ENCODE data around the gene FCRLB. TPM values are rescaled to one million over a fixed set of nuclear protein-coding genes. Genes with fewer than 3 reads are reported as not detected.

Gene FCRLB
- total and polyA plus RNA-seq, 2 donors (not counting 1 experiment from before 2014, with no cell fraction given), result 3.8 to 6.4 TPM

DNA sequence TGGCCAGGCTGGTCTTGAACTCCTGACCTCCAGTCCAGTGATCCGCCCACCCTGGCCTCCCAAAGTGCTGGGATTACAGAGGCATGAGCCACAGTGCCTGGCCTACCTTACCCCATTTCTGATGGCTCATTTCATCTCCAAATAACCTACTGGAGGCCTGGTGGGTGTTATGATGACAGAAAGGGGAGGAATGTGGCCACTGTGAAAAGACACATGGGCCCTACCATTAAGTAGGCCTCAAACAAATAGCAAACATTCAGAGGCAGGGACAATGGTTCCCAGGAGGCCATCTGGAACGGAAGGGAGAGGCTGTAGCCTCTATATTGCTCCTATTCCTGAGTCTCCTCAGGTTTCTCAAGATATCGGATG lies 15.2 kb upstream of the FCRLB start:
- CTCF ChIA-PET, result interaction anchor here (1.6 to 6.8 kb wide), 5 partner anchors 12 to 94 kb away, joined by 3 to 85 read pairs (median 10); no protein-coding TSS in a partner anchor
- POLR2A ChIA-PET, result interaction anchor here (1.6 to 3.1 kb wide), 4 partner anchors 12 to 20 kb away, joined by 6 to 46 read pairs (median 12); partner anchors contain the start of gene FCRLB
- peak overlapping the region in 1 of 5 experiments; percentile 69 for H3K4me3 ChIP-seq (ENCODE audit: control extremely low read depth in 1 of 5, extremely low read depth in 1 of 5, insufficient read depth in 1 of 5, low read depth in 2 of 5, low read length in 4 of 5)
- peaks cover 22% of the 10 kb centered on the region for H3K4me1 Mint-ChIP-seq
- peaks cover 56 to 61% of the 10 kb centered on the region in 2 donors for H3K4me1 ChIP-seq (ENCODE audit: control insufficient read depth in 2 of 2, insufficient read depth in 2 of 2, low read length in 2 of 2)
- H3K9ac ChIP-seq (ENCODE audit: low read length), result no peak overlapping the region
- peaks cover 0 to 11% of the 10 kb centered on the region in 2 experiments for H3K36me3 ChIP-seq (replicated peaks in 1 of 2; ENCODE audit: control extremely low read depth in 1 of 2, control insufficient read depth in 1 of 2, extremely low read depth in 1 of 2, insufficient read depth in 2 of 2, low read length in 1 of 2)
- H3K4me2 ChIP-seq (replicated peaks; ENCODE audit: low read depth, low read length, poor library complexity, severe bottlenecking), result peak overlapping the region; percentile 76
- DNase-seq, result no peak
- no peak overlapping the region for H2AFZ ChIP-seq (ENCODE audit: insufficient read depth, low read depth, low read length, poor library complexity, severe bottlenecking)
- H3K27me3 Mint-ChIP-seq, result no peaks in the 10 kb centered on the region
- 94% methylated on average over 3 of the region's 3 CpGs for WGBS (ENCODE audit: insufficient coverage)
- H3K9me3 ChIP-seq (ENCODE audit: control extremely low read depth in 1 of 3, control insufficient read depth in 2 of 3, insufficient read depth in 1 of 3, low read length in 2 of 3), result peaks cover 0 to 4% (median 0%) of the 10 kb centered on the region in 3 donors
- intact Hi-C loops (cut with micrococcal nuclease), result no loop called here
- H3K79me2 ChIP-seq (ENCODE audit: control insufficient read depth, insufficient read depth, low read length), result peaks cover 41% of the 10 kb centered on the region
- peak overlapping the region; percentile 79 for H3K4me3 Mint-ChIP-seq
- no peak overlapping the region for H3K27ac Mint-ChIP-seq
- TF ChIP-seq CTCF (IDR thresholded peaks at IDR 0.05), result no peak
- no peak for TF ChIP-seq EZH2 (IDR thresholded peaks at IDR 0.05; ENCODE audit: borderline replicate concordance, insufficient read depth, low read depth, low read length, poor library complexity, severe bottlenecking)
- H3K27ac ChIP-seq (ENCODE audit: low read length in 2 of 2), result peak overlapping the region; percentile 80 to 81
- no peak for ATAC-seq (ENCODE audit: low read depth)
- peaks cover 16% of the 10 kb centered on the region for H4K20me1 ChIP-seq (ENCODE audit: control insufficient read depth, insufficient read depth, low read length, poor library complexity, severe bottlenecking)
- H3K9me3 Mint-ChIP-seq (ENCODE audit: insufficient read depth), result no peaks in the 10 kb centered on the region
- no peaks in the 10 kb centered on the region for H3K27me3 ChIP-seq (replicated peaks in 1 of 4; ENCODE audit: control extremely low read depth in 1 of 4, control insufficient read depth in 3 of 4, insufficient read depth in 4 of 4, low read length in 3 of 4)

Measured in B cell (primary cell).